Stimulated activated CD8-positive, alpha-beta memory T cell treated with anti-CD3 and anti-CD28 coated beads, Interleukin-7, amount 100 ng/mL, for 1 hour (primary cell): ENCODE measurements around the gene DEGS2.

Experiments used
- DNase-seq, 2 donors: peaks; one replicate each; pipeline ENCODE4 v3.0.0-alpha.2; 2020; ENCODE audit warnings: low read depth in 2 of 2

Gene DEGS2

GRCh38 chr14:100132161-100132902 is 27.1 kb downstream of the DEGS2 start:
- DNase-seq = no peak

DNA sequence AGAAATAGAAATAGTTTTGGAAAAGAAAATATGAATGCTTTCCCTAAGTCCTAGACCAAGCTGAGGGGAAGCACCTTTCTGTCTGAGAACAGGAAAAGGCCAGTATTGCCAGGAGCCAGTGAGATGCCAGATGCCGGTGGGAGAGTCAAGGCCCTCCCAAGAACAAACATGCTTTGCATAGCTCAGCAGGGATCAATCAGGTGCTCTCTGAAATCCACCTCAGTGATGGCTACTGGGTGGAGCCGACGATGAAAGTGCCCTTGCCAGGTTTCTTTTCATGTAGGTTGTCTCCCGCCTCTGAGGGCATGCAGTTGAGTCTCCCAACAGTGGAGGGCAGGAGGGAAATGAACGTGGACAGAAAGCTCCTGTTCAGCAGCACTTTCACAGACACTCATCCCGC is 28.3 kb downstream of the DEGS2 start:
- DNase-seq = no peak

DNA sequence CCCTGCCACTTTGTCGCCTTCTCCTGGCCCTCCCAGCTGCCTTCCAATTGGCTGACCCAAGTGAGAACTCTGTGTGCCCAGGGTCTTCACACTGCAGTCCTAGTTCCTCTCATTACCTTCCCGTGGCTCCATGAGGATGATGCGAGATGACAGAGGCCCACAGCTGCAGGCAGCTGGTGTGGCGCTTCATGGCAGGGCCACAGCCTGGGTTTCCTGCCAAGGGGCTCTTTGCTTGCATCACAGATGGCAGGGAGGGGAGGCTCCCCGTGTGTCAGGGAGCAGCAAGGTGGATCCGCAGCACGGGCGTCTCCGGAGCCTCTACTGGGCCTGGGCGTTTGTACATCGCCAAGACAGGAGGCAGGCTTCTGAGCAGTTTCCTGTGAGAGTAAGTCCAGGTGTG is 28.9 kb downstream of the DEGS2 start:
- no peak for DNase-seq

DNA sequence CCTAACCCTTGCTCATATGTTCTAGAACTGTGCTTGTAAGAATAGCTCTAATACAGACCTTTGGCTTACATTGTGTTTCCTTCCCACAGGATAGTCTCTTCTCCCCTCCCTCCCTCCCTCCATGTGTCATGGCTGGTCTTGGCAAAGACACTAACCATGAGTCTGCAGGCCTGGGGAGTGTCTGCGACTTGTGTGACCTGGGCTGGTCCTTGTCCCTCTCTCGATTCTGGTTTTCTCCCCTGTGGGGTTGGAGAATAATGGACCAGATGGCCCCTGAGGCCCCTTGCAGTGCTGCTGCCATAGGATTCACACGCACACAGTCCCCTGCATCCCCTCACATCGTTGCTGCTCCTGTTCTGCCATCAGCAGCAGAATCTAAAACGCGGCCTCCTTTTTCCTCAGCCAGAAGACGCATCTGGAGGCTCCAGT is 30.3 kb downstream of the DEGS2 start:
- no peak for DNase-seq

- DNase-seq = no peak
Observed at GRCh38 chr14:100128688-100129087, 30.8 kb downstream of the DEGS2 start.

DNA sequence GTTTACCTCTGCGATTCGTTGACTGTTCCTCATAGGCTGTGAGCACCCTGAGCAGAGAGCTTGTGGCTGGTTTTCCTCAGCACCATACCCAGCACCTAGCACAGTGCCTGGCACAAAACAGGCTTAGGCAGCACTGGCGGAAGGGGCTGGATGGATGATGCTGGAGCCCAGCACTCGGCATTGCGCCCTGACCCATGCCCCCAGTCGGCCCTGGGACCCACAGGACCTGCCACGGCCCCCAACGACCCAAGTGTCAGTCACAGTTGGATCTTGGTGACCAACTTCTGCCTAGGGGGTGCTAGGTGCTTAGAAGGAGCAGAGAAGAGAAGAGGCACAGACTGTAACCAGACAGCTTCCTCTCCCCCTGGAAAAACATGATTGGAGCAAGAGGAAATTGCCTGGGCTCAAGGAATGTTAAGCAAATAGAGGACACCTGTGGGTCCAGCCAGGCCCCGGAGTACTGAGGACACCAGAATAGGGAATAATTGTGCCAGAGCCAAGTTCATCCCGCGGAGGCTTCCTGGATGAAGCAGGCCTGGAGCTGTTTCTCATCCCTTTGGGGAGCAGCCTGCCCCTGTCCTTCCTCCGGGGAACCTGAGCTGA is 31.5 kb downstream of the DEGS2 start:
- DNase-seq = no peak

DNA sequence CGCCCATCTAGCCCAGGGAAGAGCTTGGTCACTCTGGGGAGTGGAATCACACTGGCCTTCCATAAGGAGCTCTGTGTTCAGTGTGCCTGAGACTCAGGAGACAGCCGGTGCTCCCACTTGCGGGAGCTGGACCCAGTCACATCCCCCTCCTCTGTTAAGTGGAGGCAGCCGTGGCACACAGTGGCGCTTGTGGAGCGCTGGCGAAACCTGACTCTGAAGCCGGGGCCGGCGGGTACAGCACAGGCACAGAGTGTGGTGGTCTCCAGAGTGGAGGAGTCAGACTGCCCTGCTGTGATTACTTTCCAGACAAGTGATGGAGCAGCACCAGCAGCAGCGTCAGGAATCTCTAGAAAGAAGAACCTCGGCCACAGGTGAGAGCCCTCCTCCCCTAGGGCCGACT is 33.0 kb downstream of the DEGS2 start:
- no peak for DNase-seq

DNA sequence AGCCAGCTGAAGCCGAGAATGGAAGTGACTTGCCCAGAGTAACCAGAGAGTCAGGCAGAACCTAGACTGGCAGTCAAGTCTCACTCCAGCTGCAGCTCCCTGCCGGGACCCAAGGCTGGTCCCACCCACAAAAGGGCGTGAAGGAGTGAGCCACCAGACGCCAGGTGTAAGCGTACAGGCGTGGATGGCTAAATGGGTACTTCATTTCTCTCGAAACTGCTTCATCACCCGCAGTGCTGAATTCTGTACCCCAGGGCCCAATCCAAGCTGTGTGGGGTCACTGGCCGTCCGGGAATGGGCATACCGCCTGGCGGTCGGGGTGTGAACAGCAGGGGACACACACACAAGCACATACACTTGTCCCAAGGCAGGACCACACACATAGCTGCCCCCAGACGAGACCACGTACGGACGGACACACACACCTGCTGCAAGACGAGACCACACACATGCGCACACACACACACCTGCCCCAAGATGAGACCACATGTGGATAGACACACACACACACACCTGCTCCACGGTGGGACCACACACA is 34.8 kb downstream of the DEGS2 start:
- no peak for DNase-seq

GRCh38 chr14:100123618-100124017 is 35.8 kb downstream of the DEGS2 start:
- no peak for DNase-seq

- no peak for DNase-seq
Observed at GRCh38 chr14:100122481-100123223, 36.8 kb downstream of the DEGS2 start.

DNA sequence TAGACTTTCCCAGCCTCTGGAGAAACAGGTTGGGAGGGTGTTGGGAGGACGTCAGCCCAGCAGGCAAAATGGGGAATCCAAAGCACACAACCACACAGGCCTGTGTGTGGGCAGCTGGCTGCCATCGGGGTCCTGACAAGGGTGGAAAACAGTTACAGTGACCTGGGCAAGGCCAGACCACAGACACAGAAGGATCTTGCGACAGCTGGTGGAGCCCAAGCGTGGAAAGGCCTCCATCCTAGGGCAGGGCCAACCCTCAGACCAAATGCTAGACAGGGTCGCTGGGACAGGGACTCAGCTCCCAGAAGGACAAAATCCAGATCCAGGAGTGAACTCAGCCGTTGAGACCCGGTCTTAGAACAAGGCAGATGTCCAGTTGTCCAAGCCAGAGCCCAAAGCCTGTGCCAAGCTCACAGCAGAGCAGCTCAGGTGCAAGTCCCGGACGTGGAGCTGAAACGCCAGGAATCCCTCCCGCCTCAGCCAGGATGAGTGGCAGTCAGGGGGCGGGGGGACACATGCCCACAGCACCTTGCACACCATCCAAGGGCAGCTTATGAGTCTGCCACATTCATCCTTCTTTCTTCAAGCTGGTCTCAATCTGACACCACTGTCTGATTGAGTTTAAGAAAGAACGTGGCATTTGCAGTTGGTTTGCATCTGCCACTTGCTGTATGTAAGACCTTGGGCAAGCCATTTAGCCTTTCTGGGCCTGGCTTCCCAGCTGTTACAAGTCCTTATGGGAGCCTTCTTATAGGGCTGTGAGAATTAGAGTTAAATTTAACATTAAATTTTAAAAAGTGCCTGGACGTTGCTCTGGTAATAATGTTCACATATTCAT is 37.6 kb downstream of the DEGS2 start:
- DNase-seq = no peak

DNA sequence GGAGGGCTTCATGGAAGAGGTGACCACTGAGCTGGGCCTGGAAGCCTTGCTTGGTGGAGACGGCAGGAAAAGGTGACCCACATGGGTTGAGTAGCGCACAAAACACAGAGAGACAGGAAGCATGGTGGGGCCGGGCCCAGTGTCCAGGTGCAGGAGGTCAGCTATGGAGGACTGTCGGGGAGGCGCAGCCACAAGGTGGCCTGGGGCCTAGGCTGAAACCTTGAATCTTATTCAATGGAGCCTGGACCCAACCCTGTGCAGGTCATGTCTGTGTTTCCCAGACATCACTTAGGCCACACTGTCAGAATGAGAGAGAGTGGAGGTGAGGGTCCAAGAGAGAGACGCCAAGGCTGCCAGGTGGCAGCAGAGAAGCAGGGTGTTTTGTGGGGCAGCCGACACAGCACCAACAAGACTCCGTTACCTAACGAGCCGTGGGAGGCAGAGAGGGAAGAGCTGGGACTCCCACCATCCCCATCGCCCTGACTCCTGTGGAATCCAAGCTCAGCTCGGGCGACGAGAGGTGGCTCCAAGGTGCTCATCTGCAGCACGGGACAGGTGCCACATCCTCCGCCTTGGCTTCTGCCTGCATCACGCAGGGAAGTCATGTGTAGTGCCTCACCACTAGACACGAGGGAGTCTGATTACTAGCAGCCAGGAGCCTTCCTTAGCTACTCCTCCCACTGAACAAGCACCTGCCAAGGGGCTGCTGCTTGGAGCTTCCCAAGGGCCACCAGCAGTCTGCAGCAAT is 38.7 kb downstream of the DEGS2 start:
- DNase-seq = no peak

DNA sequence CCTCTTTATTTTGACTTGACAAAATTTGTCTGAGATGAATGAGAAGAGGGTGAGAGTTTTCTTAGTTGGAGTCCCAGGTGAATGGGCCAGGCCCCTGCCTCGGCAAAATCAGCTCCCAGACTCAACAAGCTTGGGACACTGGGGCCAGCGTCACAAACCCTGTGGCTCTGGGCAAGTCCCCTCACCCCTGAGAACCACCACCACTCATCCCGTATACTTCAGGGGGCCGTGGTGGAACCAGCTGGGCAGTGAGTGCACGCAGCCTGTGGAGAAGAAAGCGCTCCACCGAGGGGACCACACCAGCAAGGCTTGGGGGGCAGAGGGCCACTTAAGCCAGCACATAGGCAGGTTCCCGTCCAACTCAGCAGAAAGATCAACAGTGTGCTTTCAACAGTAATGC is 40.2 kb downstream of the DEGS2 start:
- no peak for DNase-seq

DNA sequence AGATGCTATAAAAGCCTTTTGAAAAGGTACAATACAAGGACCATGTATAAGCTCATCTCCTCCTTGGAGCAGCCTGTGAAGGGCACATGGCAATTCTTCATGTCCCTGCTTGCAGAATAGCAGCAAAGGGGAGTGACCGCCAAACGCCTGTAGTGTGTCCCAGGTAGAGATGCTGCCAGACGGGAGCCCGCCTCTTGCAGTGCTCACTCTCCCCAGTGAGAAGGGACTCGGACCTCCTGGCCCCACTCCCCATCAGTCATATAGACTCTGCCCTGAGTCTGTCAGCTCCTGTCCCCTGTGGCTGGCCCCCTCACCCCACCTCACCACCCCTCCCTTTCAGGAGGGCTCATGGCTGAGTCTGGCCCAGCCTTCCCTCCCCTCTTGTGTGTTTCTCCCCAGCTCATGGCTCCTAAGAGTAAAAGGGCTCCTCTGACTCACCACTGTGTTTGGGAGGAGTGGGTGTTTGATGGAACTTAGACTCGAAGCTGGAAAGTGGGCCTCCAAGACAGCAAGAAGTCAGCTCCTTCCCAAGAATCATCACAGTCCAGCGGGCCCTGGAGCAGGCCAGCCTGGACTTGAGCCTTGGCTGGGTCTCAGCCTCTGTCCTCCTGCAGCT is 40.9 kb downstream of the DEGS2 start:
- DNase-seq = no peak

- DNase-seq = no peak
Observed at GRCh38 chr14:100117633-100118395, 41.6 kb downstream of the DEGS2 start.

DNA sequence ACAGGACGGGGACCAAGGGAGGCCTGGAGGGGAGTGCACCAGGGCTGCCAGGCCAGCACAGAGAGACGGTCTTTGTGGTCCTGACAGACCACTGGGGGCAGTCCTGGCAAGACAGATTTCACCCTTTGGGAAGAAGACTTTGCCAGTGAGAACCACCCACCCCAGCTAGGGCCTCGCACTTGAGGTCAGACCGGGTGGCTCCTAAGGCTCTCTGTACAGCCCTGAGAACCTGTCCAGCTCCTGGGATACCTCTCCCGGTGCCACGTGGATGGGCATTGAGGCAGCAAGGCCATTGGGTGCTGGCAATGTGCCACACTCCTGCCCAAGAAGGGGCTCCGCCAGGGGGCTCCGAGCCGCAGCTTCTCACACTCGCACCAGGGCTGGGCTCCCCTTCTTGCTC is 42.4 kb downstream of the DEGS2 start:
- DNase-seq = no peak

DNA sequence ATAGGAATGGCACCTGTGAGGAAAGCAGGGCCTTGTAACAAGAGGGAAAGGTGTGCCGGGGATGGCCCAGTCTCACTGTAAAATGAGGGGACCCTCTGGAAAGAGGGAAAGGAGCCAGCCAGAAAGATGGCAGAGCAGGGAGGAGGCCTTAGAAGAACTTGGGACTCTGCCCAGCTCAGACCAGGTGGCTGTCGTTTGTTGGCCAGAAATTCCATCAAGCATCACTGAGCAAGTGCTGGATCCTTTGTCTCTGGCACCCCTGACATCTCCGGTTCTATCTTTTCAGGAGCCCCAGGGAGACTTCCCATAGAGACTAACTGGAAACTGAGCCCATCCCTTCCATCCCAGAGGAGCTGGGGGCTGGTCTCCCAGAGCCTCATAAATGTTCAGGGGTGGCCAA is 43.3 kb downstream of the DEGS2 start:
- DNase-seq = no peak

GRCh38 chr14:100115726-100116125 is 43.7 kb downstream of the DEGS2 start:
- no peak for DNase-seq

GRCh38 chr14:100115236-100115635 is 44.2 kb downstream of the DEGS2 start:
- no peak for DNase-seq
